HG03558 (cell line): ENCODE results near the gene CD34.
"Not testable (repeated sequence)": the region's sequence is repeated elsewhere in the genome, so short reads cannot be mapped to it uniquely, and the experiment has no call there.

Source experiments
- ATAC-seq: cut with Tn5 transposase; IDR thresholded peaks from one replicate; pipeline ENCODE4 v1.9.1; 2021; ENCODE audit warnings: moderate number of reproducible peaks; ENCODE audit not compliant: unreplicated experiment; ENCODE audit errors: extremely low read depth

The CD34 gene

GRCh38 chr1:207882692-207883091 lies 28.2 kb downstream of the CD34 start:
- no peak for ATAC-seq

GRCh38 chr1:207878939-207879338 lies 32.0 kb downstream of the CD34 start:
- no peak for ATAC-seq

GRCh38 chr1:207877914-207878313 lies 33.0 kb downstream of the CD34 start:
- ATAC-seq = not testable (repeated sequence)

GRCh38 chr1:207876131-207876530 lies 34.8 kb downstream of the CD34 start:
- no peak for ATAC-seq

GRCh38 chr1:207875532-207875931 lies 35.4 kb downstream of the CD34 start:
- no peak for ATAC-seq

- no peak for ATAC-seq
Measured at GRCh38 chr1:207873055-207873890, 37.7 kb downstream of the CD34 start.

- ATAC-seq = no peak
Measured at GRCh38 chr1:207872621-207873020, 38.3 kb downstream of the CD34 start.

- no peak for ATAC-seq
Measured at GRCh38 chr1:207871117-207871649, 39.7 kb downstream of the CD34 start.

- no peak for ATAC-seq
Measured at GRCh38 chr1:207870306-207871031, 40.5 kb downstream of the CD34 start.

- no peak for ATAC-seq
Measured at GRCh38 chr1:207869859-207870258, 41.1 kb downstream of the CD34 start.

- peak; percentile 44 for ATAC-seq
Measured at GRCh38 chr1:207868774-207869721, 41.9 kb downstream of the CD34 start.

- no peak for ATAC-seq
Measured at GRCh38 chr1:207868251-207868773, 42.6 kb downstream of the CD34 start.

- no peak for ATAC-seq
Measured at GRCh38 chr1:207867136-207868109, 43.5 kb downstream of the CD34 start.

GRCh38 chr1:207866471-207867135 lies 44.3 kb downstream of the CD34 start:
- no peak for ATAC-seq

GRCh38 chr1:207863893-207864535 lies 46.9 kb downstream of the CD34 start:
- ATAC-seq = no peak

- no peak for ATAC-seq
Measured at GRCh38 chr1:207862241-207862787, 48.6 kb downstream of the CD34 start.

- no peak for ATAC-seq
Measured at GRCh38 chr1:207861442-207862177, 49.3 kb downstream of the CD34 start.
